ENCODE measurements around the gene ANK2. TPM values are rescaled to one million over a fixed set of nuclear protein-coding genes. Genes with fewer than 3 reads are reported as not detected.

ANK2 gene
- total RNA-seq, 2 donors from 2014 or later = 70.0 to 124 TPM

DNA sequence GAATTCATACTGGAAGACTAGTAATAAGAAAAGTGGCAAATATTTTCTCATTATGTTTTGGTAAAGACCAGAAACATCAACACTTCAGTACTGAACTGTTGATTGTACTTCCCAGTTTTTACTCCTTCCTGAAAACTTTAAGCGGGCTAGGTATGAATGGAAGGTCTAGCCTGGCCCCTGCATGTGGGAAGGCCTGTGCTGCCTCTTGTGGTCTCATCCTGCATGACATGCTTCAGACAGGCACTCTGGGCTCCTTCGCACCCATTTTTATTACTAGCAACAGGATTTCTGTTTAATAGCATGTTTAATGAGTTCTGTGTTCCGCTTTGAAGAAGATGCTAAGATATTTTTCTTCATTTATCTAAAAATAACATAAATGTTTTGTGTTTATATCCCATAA, 279.1 kb downstream of the ANK2 start:
- DNase-seq = peak; percentile 83
- Histone ChIP-seq H3K36me3 (ENCODE audit: control insufficient read depth, insufficient read depth, low read length) (peaks cover 46% of the 10 kb centered on the region), H3K27ac (ENCODE audit: low read depth, low read length) (no peak overlapping the region), H3K9ac (ENCODE audit: extremely low read depth, low read length, poor library complexity, severe bottlenecking) (no peak overlapping the region), H3K4me1 (ENCODE audit: control insufficient read depth, insufficient read depth, low read length) (peaks cover 6% of the 10 kb centered on the region), H3K27me3 (ENCODE audit: control insufficient read depth, insufficient read depth, low read length, poor library complexity, severe bottlenecking) (no peaks in the 10 kb centered on the region), H3K9me3 (ENCODE audit: control insufficient read depth, low read length) (no peaks in the 10 kb centered on the region), H3K4me3 (ENCODE audit: low read length) (no peak overlapping the region)
- H3K36me3 Mint-ChIP-seq (ENCODE audit: low read depth) = peaks cover 29% of the 10 kb centered on the region
- H3K4me1 Mint-ChIP-seq = peaks cover 13% of the 10 kb centered on the region
- no peak overlapping the region for H3K4me3 Mint-ChIP-seq
- no peak overlapping the region for H3K27ac Mint-ChIP-seq
- H3K9me3 Mint-ChIP-seq = no peaks in the 10 kb centered on the region
- H3K27me3 Mint-ChIP-seq (ENCODE audit: insufficient read depth) = no peaks in the 10 kb centered on the region
- TF ChIP-seq, protein P1, sequence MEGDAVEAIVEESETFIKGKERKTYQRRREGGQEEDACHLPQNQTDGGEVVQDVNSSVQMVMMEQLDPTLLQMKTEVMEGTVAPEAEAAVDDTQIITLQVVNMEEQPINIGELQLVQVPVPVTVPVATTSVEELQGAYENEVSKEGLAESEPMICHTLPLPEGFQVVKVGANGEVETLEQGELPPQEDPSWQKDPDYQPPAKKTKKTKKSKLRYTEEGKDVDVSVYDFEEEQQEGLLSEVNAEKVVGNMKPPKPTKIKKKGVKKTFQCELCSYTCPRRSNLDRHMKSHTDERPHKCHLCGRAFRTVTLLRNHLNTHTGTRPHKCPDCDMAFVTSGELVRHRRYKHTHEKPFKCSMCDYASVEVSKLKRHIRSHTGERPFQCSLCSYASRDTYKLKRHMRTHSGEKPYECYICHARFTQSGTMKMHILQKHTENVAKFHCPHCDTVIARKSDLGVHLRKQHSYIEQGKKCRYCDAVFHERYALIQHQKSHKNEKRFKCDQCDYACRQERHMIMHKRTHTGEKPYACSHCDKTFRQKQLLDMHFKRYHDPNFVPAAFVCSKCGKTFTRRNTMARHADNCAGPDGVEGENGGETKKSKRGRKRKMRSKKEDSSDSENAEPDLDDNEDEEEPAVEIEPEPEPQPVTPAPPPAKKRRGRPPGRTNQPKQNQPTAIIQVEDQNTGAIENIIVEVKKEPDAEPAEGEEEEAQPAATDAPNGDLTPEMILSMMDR (conservative IDR thresholded peaks at IDR 0.05) = peak; percentile 85
- 83 to 92% methylated on average over 1 to 2 of the region's 3 CpGs for WGBS, 2 experiments (ENCODE audit: insufficient coverage in 1 of 2, insufficient read length in 1 of 2)

DNA sequence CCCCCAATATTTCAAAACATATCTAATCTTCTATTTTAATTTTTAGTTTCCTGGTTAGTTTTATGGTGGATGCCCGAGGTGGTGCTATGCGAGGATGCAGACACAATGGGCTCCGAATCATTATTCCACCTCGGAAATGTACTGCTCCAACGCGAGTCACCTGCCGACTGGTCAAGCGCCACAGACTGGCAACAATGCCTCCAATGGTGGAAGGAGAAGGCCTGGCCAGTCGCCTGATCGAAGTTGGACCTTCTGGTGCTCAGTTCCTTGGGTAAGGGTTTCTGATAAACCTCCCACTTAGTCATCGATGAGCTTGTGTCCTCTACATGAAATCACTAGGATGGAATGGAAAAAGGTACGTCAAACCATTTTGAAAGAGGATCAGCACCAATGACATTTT, 280.7 kb downstream of the ANK2 start:
- Mint-ChIP-seq H3K36me3 (ENCODE audit: low read depth) (peaks cover 34% of the 10 kb centered on the region), H3K9me3 (no peaks in the 10 kb centered on the region), H3K27me3 (ENCODE audit: insufficient read depth) (no peaks in the 10 kb centered on the region), H3K27ac (no peak overlapping the region), H3K4me3 (no peak overlapping the region), H3K4me1 (peaks cover 13% of the 10 kb centered on the region)
- TF ChIP-seq, protein P1 (conservative IDR thresholded peaks at IDR 0.05) = no peak
- Histone ChIP-seq H3K9ac (ENCODE audit: extremely low read depth, low read length, poor library complexity, severe bottlenecking) (no peak overlapping the region), H3K36me3 (ENCODE audit: control insufficient read depth, insufficient read depth, low read length) (peaks cover 54% of the 10 kb centered on the region), H3K9me3 (ENCODE audit: control insufficient read depth, low read length) (no peaks in the 10 kb centered on the region), H3K4me1 (ENCODE audit: control insufficient read depth, insufficient read depth, low read length) (peaks cover 6% of the 10 kb centered on the region), H3K27ac (ENCODE audit: low read depth, low read length) (no peak overlapping the region), H3K4me3 (ENCODE audit: low read length) (no peak overlapping the region), H3K27me3 (ENCODE audit: control insufficient read depth, insufficient read depth, low read length, poor library complexity, severe bottlenecking) (no peaks in the 10 kb centered on the region)
- no peak for DNase-seq
- WGBS, 2 experiments (ENCODE audit: insufficient coverage in 1 of 2, insufficient read length in 1 of 2) = 96 to 100% methylated on average over 4 to 12 of the region's 12 CpGs

DNA sequence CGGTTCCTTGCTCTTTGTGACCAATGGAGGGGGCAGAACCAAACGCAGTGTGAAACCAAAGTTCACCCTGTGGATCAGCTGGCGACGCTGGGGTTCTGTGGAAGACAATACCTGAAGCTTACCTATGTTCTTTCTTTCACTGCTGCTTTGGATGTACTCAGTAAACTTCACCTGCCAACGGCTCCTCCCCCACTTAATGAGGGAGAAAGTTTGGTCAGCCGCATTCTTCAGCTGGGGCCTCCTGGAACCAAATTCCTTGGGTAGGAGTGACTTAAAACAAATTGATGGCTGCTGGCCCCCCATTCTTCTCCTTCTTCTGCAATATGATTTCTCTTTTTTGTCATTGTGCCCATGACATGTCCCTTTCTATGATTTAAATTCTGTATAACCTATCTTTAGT, 282.4 kb downstream of the ANK2 start:
- peak overlapping the region; percentile 80 for H3K27ac Mint-ChIP-seq
- peaks cover 6% of the 10 kb centered on the region for H3K4me1 ChIP-seq (ENCODE audit: control insufficient read depth, insufficient read depth, low read length)
- peaks cover 13% of the 10 kb centered on the region for H3K4me1 Mint-ChIP-seq
- H3K36me3 Mint-ChIP-seq (ENCODE audit: low read depth) = peaks cover 41% of the 10 kb centered on the region
- DNase-seq = peak; percentile 63
- H3K9me3 Mint-ChIP-seq = no peaks in the 10 kb centered on the region
- H3K9ac ChIP-seq (ENCODE audit: extremely low read depth, low read length, poor library complexity, severe bottlenecking) = no peak overlapping the region
- H3K27ac ChIP-seq (ENCODE audit: low read depth, low read length) = no peak overlapping the region
- H3K36me3 ChIP-seq (ENCODE audit: control insufficient read depth, insufficient read depth, low read length) = peaks cover 66% of the 10 kb centered on the region
- no peaks in the 10 kb centered on the region for H3K27me3 Mint-ChIP-seq (ENCODE audit: insufficient read depth)
- TF ChIP-seq, protein P1 (conservative IDR thresholded peaks at IDR 0.05) = no peak
- H3K4me3 ChIP-seq (ENCODE audit: low read length) = no peak overlapping the region
- H3K9me3 ChIP-seq (ENCODE audit: control insufficient read depth, low read length) = no peaks in the 10 kb centered on the region
- H3K4me3 Mint-ChIP-seq = no peak overlapping the region
- 85% methylated on average over 5 to 6 of the region's 6 CpGs for WGBS, 2 experiments (ENCODE audit: insufficient coverage in 1 of 2, insufficient read length in 1 of 2)
- no peaks in the 10 kb centered on the region for H3K27me3 ChIP-seq (ENCODE audit: control insufficient read depth, insufficient read depth, low read length, poor library complexity, severe bottlenecking)

All from endodermal cell (in vitro differentiated cells).